DMS 273 (cell line): ENCODE data around the gene GPR3.
A peak's percentile ranks its signal among the peaks of the same experiment; 100 is the strongest.
"Not testable (repeated sequence)": the region's sequence is repeated elsewhere in the genome, so short reads cannot be mapped to it uniquely, and the experiment has no call there.

Experiments
- DNase-seq: peaks from one replicate; lab custom pipeline; 2025; ENCODE audit not compliant: unreplicated experiment; lab: John Stamatoyannopoulos, UW

Gene GPR3

DNA sequence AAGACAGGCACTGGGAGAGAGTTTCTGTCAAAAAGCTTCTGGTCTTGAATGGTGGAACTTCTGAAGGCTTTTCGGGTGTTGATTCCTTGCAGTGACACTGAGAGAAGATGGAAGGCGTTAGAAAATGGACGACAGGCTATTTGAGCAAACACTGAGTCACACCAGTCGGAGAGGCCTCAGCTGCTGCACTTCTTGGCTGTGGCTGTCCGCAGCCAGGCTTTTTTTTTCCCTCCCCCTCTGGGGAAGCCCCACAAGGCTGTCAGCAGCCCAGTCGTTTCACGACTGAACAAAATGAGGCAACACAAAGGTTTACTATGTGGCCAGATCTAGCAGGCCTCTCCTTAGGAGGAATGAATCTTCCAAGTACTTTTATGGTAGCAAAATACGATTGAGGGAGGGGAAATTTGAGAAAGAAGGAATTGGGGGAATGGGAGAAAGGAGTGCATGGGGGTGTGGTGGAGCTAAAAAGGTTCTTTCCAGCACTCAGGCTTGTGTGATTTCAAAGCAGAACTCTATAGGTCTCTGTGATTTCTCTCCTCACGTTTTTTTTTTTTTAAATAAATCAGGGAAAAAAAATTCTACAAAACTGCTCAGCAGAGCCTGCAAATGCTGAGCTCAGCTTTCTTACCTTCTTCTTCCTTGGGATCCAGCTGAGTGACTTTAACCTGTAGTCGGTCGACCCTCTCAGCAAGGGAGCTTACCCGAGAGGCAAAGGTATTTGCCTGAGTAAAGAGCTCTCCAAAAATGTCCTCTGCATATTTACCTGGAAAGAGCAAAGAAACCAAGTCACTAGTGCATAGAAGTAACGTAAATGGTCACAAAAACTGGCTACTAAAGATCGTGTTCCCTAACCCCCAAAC lies 26.1 kb downstream of the GPR3 start:
- DNase-seq = no peak

DNA sequence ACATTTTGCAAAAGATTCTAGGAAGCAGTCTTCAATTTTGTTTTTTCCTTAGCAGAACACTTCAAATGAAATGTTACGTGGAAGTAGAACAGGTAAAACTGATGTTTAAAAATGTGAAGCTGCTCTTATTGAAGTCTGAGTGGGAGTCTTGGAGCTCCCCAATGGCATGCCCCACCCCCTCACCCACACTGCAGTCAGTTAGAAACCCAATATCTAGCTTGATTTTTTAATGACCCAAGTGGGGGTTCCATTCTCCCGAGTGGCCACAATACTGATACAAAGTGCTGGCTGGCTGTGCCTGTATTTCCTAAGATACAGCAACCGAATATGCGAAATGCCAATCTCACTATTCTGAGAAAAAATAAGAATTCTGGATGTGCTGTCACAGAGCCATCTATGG lies 31.3 kb downstream of the GPR3 start:
- no peak for DNase-seq

DNA sequence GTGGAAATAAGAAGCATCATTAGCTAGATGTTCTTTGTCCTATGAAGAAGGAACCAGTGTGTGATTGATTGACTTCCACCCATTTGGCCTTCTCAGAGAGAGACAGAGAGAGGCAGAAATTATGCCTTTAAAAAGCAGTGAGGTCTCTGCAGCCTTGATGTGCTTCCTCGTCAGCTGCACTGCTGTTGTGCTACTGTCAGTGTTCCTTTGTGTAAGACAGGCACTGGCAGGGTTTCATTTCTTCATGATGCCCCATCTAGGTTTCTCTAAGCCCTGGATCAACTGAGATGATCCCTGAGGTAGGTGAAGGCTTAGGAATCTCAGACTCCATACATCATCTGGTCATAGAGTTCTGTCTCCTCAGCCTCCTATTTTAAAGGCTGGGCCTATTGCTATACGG lies 34.9 kb downstream of the GPR3 start:
- DNase-seq = no peak

DNA sequence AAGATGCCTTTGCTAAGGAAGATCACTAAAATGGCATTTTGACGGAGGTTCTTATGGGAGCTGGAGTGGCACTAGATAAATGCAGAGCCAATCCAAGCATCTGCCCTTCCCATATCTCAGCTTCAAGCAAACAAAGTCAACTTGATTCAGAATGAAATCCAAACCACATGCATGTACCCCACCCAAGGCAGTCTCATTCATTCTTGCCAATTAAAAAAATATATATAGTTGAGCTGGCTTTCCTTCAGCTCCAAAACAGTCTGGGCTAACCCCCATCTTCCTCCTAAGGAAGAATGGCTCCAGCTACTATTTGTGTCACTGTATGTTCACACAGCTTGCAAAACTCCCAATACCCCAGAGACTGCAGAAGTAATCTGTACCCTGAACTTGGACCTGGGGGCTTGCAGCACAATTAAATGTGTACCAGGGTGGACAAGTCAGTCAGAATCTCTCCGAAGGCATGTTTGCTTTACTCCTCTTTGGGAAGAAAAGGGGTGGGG lies 35.4 kb downstream of the GPR3 start:
- DNase-seq = no peak

DNA sequence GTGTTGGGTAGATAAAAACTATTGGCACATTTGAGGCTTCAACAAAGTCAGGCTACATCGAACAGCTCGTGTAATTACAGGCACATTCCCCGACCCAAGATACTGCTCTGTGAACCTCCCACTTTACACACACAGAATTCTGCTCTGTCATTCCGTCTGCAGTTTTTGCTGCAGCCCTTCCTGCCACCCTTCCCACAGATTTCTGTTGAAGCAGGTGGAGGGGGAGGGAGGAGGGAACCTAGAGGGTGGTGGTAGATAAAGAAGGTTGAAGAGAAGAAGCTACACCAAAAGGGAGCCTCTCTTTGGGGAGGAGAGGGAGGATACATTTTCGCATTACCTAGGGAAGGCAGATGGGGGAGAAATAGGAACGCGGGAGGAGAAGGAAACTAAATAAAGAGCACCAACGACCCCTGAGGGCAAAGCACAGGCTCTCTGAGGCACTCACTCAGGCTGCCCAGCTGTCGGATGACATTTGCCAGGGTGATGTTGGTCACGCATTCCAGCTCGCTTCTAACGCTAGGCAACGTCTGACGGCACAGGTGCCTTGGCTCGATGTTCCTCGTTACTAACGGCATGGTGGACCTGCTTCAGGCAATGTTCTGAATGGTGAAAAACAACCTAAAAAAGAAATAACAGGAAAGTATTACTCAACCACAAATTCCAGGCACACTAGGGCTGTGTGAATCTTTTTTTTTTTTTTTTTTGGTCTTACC lies 36.0 kb downstream of the GPR3 start:
- DNase-seq = peak; percentile 72

DNA sequence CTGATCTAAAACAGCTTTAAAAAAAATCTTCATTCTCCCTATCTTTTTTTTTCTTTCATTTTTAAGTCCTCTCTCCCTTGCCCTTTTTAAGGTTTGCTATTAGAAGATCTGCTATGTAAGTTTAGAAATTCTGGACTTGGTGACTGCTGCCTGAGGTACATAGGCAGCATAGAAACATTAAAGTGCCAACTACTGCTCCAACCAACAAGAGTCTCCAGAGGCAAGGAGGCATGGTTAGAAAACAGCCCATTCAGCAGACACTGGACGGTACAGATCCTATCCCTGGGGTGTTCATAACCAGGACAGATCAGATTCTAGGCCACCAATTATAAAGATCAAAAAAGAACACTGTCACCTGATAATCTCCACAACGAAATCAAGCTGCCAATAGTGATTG lies 36.6 kb downstream of the GPR3 start:
- no peak for DNase-seq

DNA sequence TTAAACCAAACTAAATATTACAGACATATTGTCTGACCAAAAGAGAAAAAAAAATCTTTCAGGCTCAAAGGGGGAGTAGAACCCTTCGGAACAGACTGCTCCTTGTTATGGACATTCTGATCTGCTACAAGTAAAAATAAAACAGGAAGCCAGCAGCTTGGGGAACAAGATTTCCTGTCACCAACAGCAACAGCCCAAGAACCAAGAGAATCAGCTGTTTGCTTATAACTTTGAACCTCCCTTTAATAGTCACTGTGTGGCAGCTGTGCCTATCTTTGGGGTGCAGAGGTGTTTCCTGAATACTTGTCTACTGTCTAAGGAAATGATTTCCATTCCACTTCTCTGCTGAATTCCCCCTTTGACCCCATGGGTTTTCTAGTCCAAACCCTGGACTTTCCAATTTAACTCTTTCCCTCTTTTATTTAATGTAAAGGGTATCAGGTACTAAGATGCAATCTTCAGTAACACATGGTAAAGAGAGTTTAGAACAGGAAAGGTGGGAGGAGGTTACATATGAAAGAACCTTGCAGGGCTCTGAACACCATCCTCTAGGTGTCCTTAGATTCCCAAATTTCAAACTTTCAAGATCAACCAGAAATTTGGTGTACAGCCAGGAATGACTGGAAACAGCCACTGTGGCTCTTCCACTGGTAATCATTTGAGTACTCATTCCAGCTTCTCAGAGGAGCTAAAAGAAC lies 38.6 kb downstream of the GPR3 start:
- DNase-seq = peak; percentile 47

DNA sequence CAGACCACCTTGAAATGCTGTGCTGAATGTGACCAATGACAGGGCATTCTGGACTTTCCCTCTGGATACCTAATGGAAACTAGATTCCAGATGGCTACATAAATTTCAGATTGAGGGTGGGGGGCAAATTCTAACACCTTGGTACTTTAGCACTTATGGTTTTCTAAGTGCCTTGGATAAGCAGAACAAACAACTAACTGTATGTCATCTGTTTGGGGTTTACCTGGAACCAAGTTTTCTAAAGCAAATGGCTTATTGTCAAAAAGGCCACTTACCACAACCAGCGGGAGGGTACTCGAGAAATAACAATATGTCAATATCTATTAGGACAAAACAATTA lies 39.1 kb downstream of the GPR3 start:
- no peak for DNase-seq

DNA sequence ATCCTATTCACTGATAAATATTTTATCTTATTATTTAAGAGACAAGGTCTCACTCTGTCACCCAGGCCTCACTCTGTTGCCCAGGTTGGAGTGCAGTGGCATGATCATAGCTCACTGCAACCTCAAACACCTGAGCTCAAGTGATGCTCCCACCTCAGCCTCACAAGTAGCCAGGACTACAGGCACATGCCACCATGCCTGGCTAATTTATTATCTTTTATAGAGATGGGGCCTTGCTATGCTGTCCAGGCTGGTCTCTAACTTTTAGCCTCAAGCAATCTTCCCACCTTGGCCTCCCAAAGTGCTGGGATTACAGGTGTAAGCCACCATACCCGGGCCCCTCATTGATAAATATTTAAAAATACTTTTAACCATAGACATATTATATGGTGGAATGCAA lies 40.3 kb downstream of the GPR3 start:
- DNase-seq = not testable (repeated sequence)

DNA sequence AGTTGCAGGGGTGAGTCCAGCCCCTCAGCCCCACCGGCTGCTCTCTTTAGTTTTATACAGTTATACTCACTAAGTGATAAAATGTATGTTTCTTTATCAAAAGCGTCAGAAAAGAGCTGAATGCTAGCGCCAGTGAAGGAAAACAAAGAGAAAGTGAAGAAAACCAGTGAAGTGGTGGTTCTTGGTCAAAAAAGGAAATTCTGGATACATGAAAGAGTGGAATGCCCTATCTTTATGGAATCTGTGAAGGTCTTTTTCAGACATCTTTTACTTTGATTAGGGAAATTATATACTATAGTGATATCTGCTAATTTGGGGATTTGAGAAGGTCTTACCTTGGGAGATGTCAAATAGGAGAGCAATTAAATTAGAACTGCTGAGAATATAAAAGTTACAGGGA lies 41.3 kb downstream of the GPR3 start:
- DNase-seq = no peak

DNA sequence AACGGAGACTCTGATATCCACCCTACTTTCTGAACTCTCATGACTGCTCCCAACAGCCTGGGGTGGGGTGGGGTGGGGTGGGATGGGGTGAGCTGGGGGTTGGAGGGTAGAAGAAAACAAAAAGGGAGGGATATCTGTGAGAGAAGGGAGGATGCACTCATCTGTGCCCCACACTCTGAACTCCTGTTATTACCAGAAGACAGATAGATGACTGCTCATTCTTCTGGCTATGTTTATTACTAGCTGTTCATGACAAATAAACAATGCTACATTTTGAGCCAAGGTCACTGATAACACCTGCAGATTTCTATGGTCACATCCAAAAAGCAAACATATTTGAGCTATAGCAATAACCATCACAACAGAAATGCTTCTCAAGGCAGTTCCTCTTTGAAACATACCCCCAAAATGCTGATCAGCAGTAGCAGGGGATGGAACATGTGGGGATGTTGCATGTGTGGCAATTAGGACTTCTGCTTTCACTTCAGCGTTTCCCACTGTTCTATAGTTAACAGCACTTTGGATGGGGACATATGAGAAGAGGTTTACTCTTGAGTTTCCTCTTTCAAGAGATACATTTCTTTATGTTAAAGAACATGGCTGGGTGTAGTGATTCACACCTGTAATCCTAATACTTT lies 43.3 kb downstream of the GPR3 start:
- no peak for DNase-seq

DNA sequence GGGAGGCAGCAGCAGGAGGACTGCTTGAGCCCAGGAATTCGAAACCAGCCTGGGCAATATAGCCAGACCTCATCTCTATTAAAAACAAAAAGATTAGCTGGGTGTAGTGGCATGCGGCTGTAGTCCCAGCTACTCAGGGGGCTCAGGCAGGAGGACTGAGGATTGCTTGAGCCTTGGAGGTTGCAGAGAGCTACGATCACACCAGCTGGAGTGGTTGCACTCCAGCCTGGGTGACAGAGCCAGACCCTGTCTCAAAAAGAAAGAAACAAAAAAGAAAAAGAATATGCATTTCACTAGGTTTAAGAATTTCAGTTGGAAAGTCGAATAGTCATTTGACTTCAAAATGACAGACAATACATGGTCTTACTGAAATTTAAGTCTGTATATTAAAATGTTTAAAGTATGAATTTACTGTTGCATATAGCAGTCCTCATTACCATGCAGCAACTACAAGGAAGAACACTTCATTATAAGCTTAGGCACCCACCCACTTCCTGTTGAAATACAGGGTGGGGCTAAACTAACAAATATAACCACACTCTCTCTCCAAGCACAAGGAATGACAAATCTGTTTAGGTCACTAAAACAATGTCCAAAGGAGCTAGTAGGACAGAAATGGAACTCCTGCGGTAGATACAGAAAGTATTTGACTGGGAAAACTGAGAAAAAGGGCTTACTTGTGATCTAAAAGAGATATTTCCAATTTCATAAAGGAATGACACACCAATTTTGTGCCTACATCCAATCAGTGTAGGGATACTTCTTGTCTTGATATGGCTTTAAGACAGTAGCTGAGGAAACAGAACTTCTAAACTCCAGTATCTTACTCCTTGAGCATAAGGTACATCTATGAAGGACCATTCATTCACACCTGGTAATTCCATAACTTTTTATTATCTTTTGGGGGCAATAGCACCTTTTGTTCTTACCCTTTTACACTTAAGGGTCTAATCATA lies 44.1 kb downstream of the GPR3 start:
- no peak for DNase-seq

DNA sequence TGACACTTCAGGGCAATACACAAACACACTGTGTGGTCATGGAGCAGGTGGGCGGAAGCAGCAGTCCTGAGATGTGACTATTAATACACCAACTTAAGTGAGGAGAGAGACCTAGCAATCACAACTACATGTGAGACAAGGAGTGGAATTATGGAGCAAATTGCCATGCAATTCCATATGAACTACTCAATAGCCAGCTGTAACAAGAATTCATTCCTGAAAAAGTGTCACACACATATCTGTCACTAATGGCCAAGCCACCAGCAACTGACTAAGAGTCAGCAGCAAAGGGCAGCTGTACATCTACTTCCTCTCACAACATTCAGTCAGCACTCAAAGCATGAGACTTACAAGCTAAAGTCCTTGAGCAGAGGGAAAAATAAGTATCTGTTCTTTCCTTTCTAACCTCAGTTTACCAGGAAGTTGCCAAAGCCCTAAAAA lies 46.2 kb downstream of the GPR3 start:
- no peak for DNase-seq

DNA sequence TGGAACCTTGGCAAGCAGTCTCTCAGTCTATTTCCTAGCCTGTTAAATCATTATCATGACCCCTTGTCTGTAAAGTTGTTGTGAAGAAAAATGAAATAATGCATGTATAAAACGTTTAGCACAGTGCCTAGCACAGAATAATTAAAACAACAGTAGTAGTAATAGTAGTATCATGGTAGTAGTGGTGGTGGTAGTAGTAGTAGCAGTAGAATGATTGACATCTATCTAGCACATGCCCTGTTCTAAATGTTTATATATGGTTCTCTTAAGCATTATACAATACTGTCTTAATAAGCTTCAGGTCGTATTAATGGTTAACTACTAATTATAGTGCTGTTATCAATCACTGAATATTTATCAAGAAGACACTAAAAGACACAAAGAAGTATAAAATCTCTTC lies 46.7 kb downstream of the GPR3 start:
- DNase-seq = no peak

DNA sequence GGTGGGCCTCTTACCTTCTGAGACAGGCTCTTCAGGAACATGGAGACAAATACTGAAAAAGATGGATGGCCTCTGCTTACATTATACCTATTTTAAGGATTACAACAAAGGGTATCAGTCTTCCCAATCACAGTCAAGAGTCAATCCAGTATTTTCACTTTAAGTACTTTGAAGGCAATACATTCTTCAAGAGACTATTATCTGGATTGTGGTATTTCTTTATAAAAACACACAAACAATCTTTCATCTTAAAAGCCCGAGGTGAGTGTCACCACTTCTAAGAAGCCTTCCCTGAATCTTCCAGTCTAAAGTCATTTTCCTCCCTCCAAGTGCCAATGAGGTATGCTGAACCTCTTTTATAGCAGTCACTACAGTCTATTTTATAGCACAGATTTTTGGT lies 52.2 kb downstream of the GPR3 start:
- no peak for DNase-seq
